ENCODE measurements around the gene APOL1.

DNA sequence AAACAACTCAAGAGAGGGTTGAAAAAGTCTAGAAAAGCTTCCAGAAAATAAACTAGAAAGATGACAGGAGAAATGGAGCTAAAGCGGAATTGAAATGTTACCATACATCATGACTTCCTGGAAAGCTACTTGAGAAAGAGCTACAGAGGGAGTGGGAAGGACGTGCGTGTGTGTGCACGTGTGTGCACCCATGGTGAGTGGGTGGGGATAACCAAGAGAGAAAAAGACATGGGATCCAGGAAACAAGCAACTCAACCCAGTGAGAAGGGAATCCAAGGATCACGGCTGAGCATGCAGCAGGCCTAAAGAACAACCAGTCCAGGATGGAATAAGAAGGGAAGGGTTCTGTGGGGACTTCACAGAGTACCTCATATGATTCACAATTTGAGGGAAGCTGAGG lies 21.6 kb downstream of the APOL1 start:
- TF ChIP-seq EP300 (conservative IDR thresholded peaks at IDR 0.05; ENCODE audit: poor library complexity, severe bottlenecking) (no peak), CTCF (IDR thresholded peaks at IDR 0.05; ENCODE audit: poor library complexity, severe bottlenecking) (no peak), TAF1 (IDR thresholded peaks at IDR 0.05; ENCODE audit: low read depth) (no peak), POLR2AphosphoS5 (IDR thresholded peaks at IDR 0.05) (no peak), EZH2 (IDR thresholded peaks at IDR 0.05; ENCODE audit: borderline replicate concordance, insufficient read depth, low read length, poor library complexity, severe bottlenecking) (no peak)
- TF ChIP-seq, protein P1, sequence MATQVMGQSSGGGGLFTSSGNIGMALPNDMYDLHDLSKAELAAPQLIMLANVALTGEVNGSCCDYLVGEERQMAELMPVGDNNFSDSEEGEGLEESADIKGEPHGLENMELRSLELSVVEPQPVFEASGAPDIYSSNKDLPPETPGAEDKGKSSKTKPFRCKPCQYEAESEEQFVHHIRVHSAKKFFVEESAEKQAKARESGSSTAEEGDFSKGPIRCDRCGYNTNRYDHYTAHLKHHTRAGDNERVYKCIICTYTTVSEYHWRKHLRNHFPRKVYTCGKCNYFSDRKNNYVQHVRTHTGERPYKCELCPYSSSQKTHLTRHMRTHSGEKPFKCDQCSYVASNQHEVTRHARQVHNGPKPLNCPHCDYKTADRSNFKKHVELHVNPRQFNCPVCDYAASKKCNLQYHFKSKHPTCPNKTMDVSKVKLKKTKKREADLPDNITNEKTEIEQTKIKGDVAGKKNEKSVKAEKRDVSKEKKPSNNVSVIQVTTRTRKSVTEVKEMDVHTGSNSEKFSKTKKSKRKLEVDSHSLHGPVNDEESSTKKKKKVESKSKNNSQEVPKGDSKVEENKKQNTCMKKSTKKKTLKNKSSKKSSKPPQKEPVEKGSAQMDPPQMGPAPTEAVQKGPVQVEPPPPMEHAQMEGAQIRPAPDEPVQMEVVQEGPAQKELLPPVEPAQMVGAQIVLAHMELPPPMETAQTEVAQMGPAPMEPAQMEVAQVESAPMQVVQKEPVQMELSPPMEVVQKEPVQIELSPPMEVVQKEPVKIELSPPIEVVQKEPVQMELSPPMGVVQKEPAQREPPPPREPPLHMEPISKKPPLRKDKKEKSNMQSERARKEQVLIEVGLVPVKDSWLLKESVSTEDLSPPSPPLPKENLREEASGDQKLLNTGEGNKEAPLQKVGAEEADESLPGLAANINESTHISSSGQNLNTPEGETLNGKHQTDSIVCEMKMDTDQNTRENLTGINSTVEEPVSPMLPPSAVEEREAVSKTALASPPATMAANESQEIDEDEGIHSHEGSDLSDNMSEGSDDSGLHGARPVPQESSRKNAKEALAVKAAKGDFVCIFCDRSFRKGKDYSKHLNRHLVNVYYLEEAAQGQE (IDR thresholded peaks at IDR 0.05; ENCODE audit: borderline replicate concordance), result no peak
